Measurements from ENCODE around the gene PTPRN2.

Gene PTPRN2

DNA sequence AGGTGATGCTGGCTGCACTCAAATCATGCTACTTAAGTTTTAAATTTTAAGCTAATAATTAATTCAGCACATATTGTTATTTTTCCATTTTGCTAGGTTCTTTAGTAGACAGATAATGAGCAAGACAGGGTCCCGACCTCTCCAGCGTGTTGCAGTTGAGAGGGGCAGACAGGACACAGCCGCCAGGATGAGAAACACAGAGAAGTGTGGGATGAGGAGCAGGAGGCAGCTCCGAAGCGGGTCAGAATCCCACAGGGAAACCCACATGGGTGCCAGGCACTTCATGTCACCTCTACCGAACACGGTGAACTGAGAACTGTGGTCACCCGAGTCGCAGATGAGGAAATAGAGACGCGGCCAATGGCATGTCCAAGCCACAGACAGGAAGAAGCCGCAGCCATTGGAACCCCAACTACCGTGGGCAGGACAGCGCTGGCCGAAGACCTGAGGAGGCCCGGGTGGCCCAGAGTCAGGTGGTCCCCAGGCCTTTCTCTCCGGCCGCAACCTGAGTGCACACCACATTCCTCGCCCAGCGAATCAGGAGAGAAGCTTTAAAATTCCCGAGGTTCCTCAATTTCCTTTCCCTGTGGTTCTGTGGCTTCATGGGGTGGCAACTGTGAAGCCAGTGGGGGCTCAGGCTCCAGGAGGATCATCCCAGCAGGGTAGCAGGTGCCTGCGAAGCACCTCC is 1037.9 kb downstream of the PTPRN2 start:
- Mint-ChIP-seq H3K27ac (no peak overlapping the region), H3K27me3 (no peaks in the 10 kb centered on the region), H3K9me3 (no peaks in the 10 kb centered on the region), H3K36me3 (ENCODE audit: low read depth) (no peaks in the 10 kb centered on the region), H3K4me1 (ENCODE audit: low read depth) (no peaks in the 10 kb centered on the region), H3K4me3 (no peak overlapping the region)

DNA sequence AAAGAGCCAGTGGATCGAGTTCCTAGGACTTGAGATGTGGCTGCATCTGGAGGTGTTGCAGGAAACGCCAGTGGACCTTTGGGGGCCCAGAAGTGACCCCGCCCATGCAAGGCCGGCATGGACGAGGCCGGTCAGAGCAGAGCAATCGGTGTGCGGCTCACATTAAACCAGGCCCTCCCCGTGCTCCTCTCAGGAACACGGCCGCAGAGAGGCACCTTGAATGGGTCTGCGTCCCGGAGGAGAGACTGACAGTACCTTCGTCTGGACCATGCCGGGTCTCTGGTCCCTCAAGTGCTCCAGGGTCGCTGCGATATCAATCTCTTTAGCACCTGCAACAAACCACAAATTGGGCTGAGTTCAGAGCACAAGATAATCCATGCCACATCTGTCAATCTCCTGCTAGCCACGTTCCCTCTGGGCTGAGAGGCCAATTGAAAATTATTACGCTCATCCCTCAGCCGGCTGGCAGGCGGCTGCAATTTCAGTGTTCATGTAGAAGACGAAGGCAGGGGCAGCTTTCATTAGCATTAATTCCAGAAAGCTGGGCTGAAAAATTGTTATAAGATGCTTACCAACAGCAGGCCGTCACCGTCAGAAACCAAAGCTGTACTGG is 1038.8 kb downstream of the PTPRN2 start:
- H3K27ac Mint-ChIP-seq, result no peak overlapping the region
- H3K27me3 Mint-ChIP-seq, result no peaks in the 10 kb centered on the region
- H3K4me3 Mint-ChIP-seq, result no peak overlapping the region
- no peaks in the 10 kb centered on the region for H3K36me3 Mint-ChIP-seq (ENCODE audit: low read depth)
- no peaks in the 10 kb centered on the region for H3K9me3 Mint-ChIP-seq
- H3K4me1 Mint-ChIP-seq (ENCODE audit: low read depth), result no peaks in the 10 kb centered on the region

DNA sequence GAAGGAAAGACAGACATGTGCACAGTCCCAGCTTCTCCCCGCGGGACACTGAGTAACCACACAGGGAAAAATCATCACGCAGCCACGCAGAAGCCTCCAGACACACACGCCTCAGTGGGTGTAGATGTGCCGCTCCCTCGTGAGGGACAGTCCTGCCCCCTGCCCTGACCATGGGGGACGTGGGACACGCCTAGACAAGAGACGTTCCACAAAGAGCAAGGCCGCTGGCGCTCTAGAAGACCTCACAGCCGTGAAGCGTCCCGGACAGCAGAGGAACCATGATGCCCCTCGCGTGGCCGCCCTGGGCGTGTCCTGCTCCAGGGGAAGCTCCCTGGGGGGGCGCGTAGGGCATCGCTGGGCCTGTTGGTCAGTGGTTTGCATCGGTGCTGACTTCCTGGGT is 1040.0 kb downstream of the PTPRN2 start:
- H3K36me3 Mint-ChIP-seq (ENCODE audit: low read depth), result no peaks in the 10 kb centered on the region
- H3K9me3 Mint-ChIP-seq, result no peaks in the 10 kb centered on the region
- no peak overlapping the region for H3K4me3 Mint-ChIP-seq
- H3K27ac Mint-ChIP-seq, result no peak overlapping the region
- H3K27me3 Mint-ChIP-seq, result no peaks in the 10 kb centered on the region
- H3K4me1 Mint-ChIP-seq (ENCODE audit: low read depth), result no peaks in the 10 kb centered on the region

DNA sequence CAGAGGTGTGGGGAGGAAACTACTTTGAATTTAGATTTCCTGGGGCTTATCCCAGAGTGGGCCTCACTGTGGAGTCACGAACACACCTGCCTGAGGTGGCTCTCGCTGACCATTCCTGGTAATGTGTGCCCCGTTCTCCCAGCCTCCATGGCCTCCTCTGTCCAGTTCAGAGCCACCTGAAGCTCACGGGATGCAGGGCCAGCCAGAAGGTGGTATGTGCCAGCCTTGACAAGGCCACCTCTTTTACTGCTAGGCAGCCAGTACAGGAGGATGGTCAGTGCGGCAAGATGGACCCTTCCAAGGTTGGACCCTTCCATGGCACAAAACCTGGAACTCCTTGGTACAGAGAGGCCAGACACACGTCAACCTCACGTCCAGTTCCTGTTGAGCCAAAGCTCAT is 1040.5 kb downstream of the PTPRN2 start:
- no peak overlapping the region for H3K27ac Mint-ChIP-seq
- no peaks in the 10 kb centered on the region for H3K36me3 Mint-ChIP-seq (ENCODE audit: low read depth)
- no peaks in the 10 kb centered on the region for H3K4me1 Mint-ChIP-seq (ENCODE audit: low read depth)
- no peaks in the 10 kb centered on the region for H3K27me3 Mint-ChIP-seq
- H3K9me3 Mint-ChIP-seq, result no peaks in the 10 kb centered on the region
- H3K4me3 Mint-ChIP-seq, result no peak overlapping the region

DNA sequence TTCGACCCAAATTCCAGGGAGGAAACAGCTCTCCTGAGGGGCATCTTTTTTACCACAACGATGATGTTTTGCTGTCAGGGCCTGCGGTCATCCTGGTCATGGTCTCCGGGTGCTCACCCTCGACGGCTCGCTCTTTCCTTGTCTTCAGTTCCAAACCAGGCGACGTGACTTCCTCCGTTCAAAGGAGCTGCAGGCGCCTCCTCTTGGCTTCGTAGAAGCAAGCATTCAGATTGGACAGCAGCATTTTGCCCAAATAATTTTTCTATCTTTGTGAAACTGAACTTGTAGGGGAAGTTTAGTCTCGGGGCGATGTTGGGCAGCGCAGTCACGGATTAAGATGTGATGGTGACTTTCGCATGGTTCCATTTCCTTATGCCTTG is 1042.0 kb downstream of the PTPRN2 start:
- no peak overlapping the region for H3K4me3 Mint-ChIP-seq
- no peaks in the 10 kb centered on the region for H3K4me1 Mint-ChIP-seq (ENCODE audit: low read depth)
- no peaks in the 10 kb centered on the region for H3K36me3 Mint-ChIP-seq (ENCODE audit: low read depth)
- H3K9me3 Mint-ChIP-seq, result no peaks in the 10 kb centered on the region
- H3K27ac Mint-ChIP-seq, result no peak overlapping the region
- no peaks in the 10 kb centered on the region for H3K27me3 Mint-ChIP-seq

DNA sequence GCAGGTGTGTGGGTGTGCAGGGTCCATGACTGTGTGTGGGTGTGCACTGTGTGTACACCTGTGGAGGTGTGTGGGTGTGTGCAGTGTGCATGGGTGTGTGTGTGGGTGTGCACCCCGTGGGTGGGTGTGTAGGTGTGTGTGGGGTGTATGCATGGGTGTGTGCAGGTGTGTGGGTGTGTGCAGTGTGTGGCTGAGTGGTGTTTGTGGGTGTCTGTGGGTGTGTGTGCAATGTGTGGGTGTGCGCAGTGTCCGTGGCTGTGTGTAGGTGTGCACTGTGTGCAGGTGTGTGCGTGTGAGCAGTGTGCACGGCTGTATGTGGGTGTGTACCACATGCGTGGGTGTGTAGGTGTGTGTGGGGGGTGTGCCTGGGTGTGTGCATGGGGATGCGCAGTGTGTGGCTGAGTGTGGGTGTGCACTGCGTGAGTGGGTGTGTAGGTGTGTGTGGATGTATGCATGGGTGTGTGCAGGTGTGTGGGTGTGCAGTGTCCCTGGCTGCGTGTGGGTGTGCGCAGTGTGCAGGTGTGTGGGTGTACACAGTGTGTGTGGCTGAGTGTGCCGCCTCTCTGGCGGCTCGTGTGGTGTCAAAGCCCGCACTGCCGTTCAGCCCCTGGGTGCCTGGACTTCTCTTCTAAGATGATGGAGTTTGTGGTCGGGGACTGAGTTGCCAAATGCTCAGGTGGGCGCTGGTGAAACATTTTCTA is 1042.5 kb downstream of the PTPRN2 start:
- no peak overlapping the region for H3K27ac Mint-ChIP-seq

DNA sequence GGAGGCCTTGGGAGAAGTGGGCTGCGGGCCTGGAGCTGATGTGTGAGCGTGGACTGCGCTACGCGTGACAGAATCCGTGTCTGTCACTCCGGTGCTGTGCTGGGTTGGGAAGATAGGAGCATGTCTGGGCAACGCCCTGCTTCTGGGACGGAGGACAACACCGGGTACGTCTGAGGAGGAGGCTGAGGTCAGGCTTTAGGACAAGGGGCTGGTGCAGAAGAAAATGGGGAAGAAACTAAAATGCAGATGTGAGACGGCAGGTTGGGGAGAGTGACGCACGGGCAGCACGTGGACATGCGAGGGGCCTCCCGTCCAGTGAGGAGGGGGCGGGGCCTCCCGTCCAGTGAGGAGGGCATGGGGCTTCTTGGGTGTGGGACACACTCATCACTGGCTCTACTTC is 1043.4 kb downstream of the PTPRN2 start:
- no peak overlapping the region for H3K4me3 Mint-ChIP-seq
- no peaks in the 10 kb centered on the region for H3K27me3 Mint-ChIP-seq
- H3K27ac Mint-ChIP-seq, result no peak overlapping the region
- no peaks in the 10 kb centered on the region for H3K4me1 Mint-ChIP-seq (ENCODE audit: low read depth)
- H3K9me3 Mint-ChIP-seq, result no peaks in the 10 kb centered on the region
- no peaks in the 10 kb centered on the region for H3K36me3 Mint-ChIP-seq (ENCODE audit: low read depth)

More for the DNA sequence above, 1042.5 kb downstream of the PTPRN2 start:
- no peaks in the 10 kb centered on the region for H3K27me3 Mint-ChIP-seq
- H3K36me3 Mint-ChIP-seq (ENCODE audit: low read depth), result no peaks in the 10 kb centered on the region
- no peak overlapping the region for H3K4me3 Mint-ChIP-seq
- no peaks in the 10 kb centered on the region for H3K4me1 Mint-ChIP-seq (ENCODE audit: low read depth)
- H3K9me3 Mint-ChIP-seq, result no peaks in the 10 kb centered on the region

DNA sequence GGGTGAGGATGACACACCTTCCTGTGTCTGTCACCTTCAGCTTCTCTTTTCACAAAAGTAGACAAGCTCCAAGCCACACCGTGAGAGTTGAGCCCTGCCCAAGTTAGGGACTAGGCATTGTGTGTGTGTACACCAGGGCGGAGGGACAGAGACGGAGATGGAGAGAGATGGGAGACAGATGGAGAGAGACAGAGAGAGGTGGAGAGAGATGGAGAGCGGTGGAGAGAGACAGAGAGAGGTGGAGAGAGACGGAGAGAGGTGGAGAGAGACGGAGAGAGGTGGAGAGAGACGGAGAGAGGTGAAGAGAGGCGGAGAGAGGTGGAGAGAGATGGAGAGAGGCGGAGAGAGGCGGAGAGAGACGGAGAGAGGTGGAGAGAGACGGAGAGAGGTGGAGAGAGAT is 1043.8 kb downstream of the PTPRN2 start:
- H3K27me3 Mint-ChIP-seq, result no peaks in the 10 kb centered on the region
- no peaks in the 10 kb centered on the region for H3K9me3 Mint-ChIP-seq
- no peaks in the 10 kb centered on the region for H3K4me1 Mint-ChIP-seq (ENCODE audit: low read depth)
- no peaks in the 10 kb centered on the region for H3K36me3 Mint-ChIP-seq (ENCODE audit: low read depth)
- no peak overlapping the region for H3K4me3 Mint-ChIP-seq
- no peak overlapping the region for H3K27ac Mint-ChIP-seq

DNA sequence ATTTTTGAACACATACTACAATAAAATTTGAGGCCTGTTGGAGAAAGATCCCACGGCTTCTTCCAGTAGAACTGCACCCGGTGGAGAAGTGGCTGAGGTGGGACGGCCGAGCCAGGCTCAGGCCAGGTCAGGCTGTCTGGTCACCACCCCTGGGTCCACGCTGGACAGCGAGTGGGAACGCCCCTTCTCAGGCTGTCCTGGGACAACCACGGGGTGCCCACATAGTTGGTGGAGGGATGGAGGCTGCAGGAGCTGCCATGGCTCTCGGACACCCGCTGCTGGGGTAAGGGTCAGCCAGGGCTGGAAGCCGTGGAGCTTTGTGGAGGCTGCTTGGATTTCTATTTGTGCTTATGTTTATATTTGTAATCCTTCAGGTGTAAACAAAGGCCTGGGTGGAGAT is 1044.3 kb downstream of the PTPRN2 start:
- Mint-ChIP-seq H3K4me3 (no peak overlapping the region), H3K36me3 (ENCODE audit: low read depth) (no peaks in the 10 kb centered on the region), H3K4me1 (ENCODE audit: low read depth) (no peaks in the 10 kb centered on the region), H3K27ac (no peak overlapping the region), H3K27me3 (no peaks in the 10 kb centered on the region), H3K9me3 (no peaks in the 10 kb centered on the region)

DNA sequence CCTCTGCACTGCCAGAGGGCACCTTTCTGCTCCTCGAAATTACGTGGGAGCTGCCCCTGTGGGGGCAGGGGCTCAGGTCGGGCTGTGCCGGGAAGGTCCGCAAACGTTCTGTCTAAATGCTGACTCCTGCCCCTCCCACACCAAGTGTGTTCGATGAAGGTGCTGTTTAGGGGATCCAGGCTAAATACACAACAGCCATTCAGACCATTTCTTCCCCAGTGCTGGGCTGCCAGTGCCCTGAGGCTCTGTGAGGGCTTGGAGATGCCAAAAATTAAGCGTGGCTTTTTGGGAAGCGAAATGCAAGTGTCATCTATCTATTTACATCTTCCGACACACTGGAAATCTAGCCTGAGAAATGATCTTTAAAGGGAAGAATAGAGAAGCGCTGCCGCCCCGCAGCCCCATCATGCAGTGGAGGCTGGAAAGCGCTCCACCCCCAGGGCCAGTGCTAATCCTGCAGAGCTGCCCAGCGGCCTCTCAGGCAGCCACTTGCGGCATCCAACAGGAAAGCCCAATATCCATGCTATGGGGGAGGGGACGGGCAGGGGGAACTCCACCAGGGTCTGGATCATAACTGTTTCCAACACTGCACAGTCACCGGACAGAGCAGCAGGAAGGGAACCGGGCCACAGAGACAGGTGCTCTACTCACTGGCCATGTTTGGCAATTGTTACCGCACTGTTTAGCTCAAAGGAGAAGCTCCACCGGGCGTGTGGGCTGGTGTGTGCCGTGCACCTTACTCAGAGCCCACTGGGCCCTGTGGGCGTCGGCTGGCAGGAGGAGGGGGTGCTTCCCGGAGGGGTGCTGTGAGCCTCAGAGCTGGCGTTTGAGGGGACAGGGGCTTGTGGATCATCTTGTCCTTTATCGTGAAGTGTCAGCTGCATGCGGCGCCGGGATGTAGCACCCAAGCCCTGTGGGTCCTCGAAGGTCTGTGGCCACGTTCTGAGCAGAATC is 1045.3 kb downstream of the PTPRN2 start:
- no peaks in the 10 kb centered on the region for H3K9me3 Mint-ChIP-seq
- H3K36me3 Mint-ChIP-seq (ENCODE audit: low read depth), result no peaks in the 10 kb centered on the region
- no peak overlapping the region for H3K27ac Mint-ChIP-seq
- no peaks in the 10 kb centered on the region for H3K27me3 Mint-ChIP-seq
- H3K4me3 Mint-ChIP-seq, result no peak overlapping the region
- H3K4me1 Mint-ChIP-seq (ENCODE audit: low read depth), result no peaks in the 10 kb centered on the region

DNA sequence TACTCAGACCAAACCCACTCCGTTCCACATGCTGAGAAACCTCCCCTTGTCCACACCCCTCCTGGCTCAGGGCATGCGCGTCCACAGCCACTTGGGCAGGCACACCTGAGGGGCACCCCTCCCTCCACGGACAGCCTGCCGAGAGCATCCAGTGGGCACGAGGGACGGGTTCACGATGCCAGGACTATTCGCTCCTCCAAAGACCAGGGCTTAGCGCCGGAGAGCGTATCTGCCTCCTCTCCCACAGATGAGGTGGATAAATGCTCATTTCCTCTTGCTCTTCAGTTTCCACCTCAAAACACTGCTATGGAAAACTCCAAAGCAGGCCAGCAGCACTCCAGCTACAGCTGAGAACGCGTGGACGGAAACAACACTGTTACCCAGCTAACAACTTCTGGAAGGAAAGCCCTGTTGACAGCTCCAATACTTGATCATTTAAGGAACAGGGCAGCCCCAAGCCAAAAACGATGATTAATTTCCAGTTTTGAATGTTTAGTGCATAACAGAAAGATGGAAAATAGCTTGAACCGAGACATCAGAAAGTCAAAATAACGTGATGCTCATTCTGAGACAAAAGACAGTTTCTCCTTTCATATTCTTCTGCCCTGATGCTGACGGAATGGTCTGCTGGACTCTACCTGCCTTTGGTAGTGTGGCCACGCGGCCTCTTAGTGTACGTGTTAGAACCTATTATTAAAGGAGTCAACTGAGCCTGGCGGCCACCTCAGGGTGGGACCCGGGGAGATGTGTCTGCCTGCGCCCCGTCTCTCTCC is 1046.1 kb downstream of the PTPRN2 start:
- Mint-ChIP-seq H3K4me1 (ENCODE audit: low read depth) (no peaks in the 10 kb centered on the region), H3K36me3 (ENCODE audit: low read depth) (no peaks in the 10 kb centered on the region), H3K4me3 (no peak overlapping the region), H3K27me3 (no peaks in the 10 kb centered on the region), H3K27ac (no peak overlapping the region), H3K9me3 (no peaks in the 10 kb centered on the region)

DNA sequence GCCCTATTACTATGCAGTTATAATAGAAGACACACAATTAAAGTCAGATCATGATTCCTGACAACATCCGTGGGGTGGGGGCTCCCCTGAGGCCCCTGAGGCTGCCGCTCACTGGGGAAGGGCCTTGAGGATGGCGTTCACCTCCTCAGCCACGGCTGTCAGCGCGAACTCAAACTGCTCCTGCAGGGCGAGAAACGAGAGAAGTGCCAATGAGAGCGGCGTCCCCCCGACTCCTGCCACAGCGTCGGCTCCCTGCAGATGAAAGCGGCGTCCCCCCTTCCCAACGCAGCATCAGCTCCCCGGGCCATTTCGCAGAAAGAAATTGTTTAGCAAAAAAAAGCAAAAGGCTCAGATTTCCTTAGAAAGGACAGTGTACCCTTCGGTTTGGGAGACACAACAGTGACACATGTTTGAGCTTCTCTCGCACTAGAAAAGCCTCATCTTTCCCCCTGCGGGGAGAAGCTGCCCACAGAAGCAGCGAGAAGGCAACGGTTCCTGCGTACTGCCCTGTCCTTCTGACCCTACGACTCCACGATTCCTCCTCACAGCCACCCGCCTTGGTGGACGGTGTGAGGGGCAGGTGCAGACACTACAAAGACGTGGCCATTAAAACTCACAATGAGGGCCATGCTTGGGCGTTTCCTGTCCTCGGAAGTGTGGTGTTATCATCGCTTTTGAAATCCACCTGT is 1046.9 kb downstream of the PTPRN2 start:
- H3K36me3 Mint-ChIP-seq (ENCODE audit: low read depth), result no peaks in the 10 kb centered on the region

DNA sequence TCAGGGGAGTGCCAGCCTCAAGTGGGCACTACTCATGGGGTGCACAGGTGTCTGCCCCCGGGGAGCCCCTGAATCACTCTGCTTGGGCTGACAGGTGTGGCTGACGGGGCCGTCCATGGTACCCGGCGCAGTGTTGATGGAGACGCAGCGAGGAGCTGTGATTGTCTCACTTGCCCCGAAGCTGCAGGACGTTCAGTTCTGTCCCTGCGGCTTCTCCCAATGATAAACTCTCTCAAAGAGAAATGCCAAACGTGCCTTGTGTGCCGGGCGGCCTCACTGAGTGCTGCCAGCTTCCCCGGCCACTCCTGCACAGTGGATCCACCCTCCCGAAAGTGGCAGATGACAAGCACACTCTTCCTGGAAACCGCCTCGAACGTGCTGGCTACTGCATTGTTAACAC is 1047.6 kb downstream of the PTPRN2 start:
- H3K4me3 Mint-ChIP-seq, result no peak overlapping the region
- no peak overlapping the region for H3K27ac Mint-ChIP-seq
- no peaks in the 10 kb centered on the region for H3K4me1 Mint-ChIP-seq (ENCODE audit: low read depth)
- no peaks in the 10 kb centered on the region for H3K36me3 Mint-ChIP-seq (ENCODE audit: low read depth)
- H3K9me3 Mint-ChIP-seq, result no peaks in the 10 kb centered on the region
- H3K27me3 Mint-ChIP-seq, result no peaks in the 10 kb centered on the region

More for the DNA sequence above, 1046.9 kb downstream of the PTPRN2 start:
- no peak overlapping the region for H3K4me3 Mint-ChIP-seq
- no peak overlapping the region for H3K27ac Mint-ChIP-seq
- no peaks in the 10 kb centered on the region for H3K4me1 Mint-ChIP-seq (ENCODE audit: low read depth)
- no peaks in the 10 kb centered on the region for H3K27me3 Mint-ChIP-seq
- H3K9me3 Mint-ChIP-seq, result no peaks in the 10 kb centered on the region

DNA sequence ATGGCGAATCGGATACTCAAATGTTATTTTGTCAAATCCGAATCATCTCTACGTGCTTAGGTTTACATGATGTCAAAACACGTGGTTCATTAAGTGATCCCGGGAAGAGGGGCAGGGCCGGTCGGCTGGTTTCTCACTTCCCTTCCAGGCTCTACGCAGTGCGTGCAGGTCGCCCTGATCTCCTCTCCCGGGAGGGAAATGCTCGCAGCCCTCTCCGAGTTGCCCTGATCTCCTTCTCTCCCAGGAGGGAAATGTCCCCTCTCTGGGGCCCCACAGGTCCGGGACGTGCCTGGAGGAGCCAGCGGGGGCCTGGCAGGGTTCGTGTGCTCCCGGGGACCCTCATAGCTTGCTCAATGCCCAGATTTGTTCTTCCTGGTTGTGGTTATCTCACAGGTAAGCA is 1048.1 kb downstream of the PTPRN2 start:
- Mint-ChIP-seq H3K27ac (no peak overlapping the region), H3K9me3 (no peaks in the 10 kb centered on the region), H3K4me3 (no peak overlapping the region), H3K36me3 (ENCODE audit: low read depth) (no peaks in the 10 kb centered on the region), H3K27me3 (no peaks in the 10 kb centered on the region), H3K4me1 (ENCODE audit: low read depth) (no peaks in the 10 kb centered on the region)
